Measurements from ENCODE around the gene MTHFD1L.
A peak's percentile ranks its signal among the peaks of the same experiment; 100 is the strongest.

Gene MTHFD1L

DNA sequence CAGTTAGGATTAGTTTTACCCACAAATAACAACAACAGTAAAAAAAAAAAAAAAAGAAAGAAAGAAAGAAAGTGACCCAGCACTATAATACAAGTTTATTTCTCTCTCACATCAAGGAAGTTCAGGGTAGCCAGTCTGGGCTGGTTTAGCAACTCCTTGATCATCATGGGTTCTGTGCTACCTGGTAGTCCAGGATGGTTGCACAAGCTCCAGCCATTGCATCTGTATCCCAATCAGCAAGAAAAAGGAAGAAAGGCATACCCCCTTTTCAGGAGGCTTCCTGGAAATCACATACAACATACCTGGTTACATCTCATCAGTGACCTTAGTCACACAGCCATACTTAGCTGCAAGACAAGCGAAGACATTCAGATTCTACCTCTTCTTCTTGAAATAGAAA lies 128.5 kb downstream of the MTHFD1L start:
- DNase-seq, result no peak

DNA sequence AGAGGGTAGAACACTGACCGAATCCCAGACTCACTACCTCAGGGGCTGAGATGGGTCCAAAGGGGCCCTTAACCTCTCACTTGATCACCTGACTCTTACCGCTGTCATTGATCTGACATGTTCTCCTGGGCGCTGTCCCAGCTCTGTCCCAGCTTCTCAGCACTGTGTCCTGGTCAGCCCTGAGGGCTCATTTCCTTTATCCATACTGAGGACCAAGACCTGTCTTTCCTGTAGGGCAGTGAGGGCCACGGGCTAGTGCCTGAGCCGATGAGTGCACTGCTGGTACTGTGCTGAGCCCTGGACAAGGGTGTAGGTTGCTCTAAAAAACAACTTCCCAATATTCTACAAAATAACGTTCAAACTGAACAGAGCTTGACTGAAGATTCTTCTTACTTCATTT lies 131.5 kb downstream of the MTHFD1L start:
- no peak for DNase-seq

DNA sequence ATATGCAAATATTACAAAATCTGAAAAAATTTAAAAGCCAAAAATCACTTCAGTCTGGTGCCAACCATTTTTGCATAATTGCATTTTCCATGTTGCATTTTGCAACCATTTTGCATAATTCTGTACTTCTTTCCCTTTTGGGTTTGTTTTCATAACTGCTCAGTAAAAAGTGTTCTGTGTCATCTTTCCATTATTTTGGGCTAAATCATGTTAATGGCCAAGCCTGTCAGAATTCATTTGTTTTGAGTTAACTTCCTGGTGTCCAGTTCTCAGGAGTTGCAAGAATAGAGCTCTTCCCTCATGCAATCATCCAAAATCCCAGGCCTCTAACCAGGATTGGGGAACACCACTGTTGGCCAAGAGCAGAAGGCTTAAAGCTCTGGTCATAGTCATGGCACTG lies 133.6 kb downstream of the MTHFD1L start:
- no peak for DNase-seq

GRCh38 chr6:150999576-150999975 lies 134.1 kb downstream of the MTHFD1L start:
- DNase-seq, result no peak

DNA sequence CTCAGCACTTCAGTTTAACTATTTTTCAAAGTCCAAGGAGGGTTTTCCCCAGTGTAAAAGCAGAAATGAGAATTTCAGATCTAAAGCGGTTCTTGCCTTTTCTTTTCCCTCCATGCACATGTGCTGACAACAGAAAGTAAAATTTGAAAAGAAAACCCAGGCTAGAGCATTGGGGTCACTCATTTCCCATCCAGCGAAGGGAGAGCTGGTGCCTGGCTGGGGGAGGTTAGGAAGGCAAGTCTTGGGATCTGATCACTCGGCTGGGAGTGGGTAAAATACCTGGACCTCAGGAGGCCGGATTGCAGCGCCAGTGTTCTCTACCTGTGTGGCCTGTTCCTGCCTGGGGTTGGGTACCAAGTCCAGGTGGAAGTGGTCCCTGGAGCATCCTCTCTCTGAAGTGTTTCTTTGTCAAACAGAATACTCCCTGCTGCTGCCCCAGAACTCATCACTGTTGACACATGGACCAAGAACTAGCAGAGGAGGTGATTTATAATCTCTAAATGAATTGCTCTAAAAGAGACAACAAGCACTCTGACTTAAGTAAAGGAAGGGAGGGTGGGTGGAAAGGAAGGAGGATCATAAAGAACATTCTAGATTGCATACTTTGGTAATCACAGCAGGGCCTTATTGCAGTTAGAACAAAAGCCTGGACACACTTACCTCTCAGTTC lies 136.0 kb downstream of the MTHFD1L start:
- no peak for DNase-seq

- no peak for DNase-seq
Observed at GRCh38 chr6:151002057-151002450, 136.6 kb downstream of the MTHFD1L start.

DNA sequence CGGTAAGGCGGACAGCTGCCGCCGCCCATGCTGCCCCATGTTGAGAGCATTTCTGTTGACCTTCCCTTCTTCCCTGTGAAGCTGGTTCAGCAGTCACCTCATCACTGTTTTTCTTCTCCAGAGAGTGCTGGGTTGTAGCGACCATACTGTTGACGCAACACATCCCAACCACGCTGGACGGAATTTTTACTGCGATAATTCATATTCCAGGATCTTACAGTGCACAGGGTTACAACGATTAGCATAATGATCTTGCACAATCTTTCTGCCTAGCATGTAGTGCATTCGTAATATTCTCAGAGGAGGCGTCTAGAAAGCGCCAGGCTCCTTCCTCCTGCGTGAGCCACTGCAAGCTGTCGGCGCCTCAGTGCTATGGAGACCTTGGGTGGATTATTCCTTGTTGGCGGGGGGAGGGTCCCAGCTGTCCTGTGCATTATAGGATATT lies 137.0 kb downstream of the MTHFD1L start:
- DNase-seq, result no peak

- no peak for DNase-seq
Observed at GRCh38 chr6:151004383-151005024, 139.0 kb downstream of the MTHFD1L start.

GRCh38 chr6:151005164-151005563 lies 139.7 kb downstream of the MTHFD1L start:
- DNase-seq, result no peak

DNA sequence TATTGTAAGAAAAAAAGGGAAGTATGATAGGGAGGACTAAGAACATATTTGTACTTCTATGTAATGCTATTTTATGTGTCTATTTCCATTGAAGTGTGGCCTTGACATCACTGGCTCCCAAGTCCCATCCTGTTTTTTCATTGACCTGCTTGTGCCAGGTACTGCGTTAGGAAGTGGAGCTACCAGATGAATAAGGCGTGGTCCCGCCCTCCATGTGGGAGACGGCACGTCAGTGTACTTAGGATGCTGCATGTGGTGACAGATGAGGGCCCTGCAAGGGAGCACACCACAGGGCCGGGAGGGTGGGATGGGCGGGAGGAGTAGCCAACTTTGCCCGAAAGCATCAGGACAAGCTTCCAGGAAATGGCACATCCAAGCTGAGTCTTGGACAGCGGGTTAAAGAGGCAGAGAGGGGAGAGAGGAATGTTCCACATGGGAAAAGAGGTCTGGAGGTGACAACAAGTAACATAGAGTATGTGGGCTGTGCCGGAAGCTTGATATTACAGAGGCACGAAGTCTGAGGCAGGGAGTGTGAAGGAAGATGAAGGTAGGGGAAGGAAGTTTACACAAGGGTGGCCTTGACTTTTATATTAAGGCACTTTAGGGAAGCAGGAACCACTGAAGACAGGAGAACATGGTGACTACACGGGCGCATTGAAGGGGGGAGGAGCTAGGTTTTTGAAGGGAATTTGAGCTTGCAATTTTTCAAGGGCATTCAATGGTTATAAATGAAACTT lies 140.6 kb downstream of the MTHFD1L start:
- DNase-seq, result no peak

- DNase-seq, result no peak
Observed at GRCh38 chr6:151007076-151007475, 141.6 kb downstream of the MTHFD1L start.

GRCh38 chr6:151007922-151008321 lies 142.4 kb downstream of the MTHFD1L start:
- DNase-seq, result no peak

- DNase-seq, result no peak
Observed at GRCh38 chr6:151008425-151008824, 142.9 kb downstream of the MTHFD1L start.

DNA sequence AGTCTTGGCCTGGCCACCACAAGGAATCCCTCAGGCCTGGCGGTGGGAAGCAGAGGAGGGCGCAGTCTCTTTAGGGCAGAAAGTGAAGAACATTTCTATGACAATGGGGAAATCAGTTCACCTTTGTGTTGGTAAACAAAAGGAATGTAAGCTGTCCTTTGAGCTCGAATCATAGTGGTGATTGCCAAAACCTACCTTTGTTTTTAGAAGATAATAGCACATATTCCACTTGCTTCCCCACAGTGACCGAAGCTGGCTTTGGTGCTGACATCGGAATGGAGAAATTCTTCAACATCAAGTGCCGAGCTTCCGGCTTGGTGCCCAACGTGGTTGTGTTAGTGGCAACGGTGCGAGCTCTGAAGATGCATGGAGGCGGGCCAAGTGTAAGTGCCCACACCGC lies 144.1 kb downstream of the MTHFD1L start:
- no peak for DNase-seq

DNA sequence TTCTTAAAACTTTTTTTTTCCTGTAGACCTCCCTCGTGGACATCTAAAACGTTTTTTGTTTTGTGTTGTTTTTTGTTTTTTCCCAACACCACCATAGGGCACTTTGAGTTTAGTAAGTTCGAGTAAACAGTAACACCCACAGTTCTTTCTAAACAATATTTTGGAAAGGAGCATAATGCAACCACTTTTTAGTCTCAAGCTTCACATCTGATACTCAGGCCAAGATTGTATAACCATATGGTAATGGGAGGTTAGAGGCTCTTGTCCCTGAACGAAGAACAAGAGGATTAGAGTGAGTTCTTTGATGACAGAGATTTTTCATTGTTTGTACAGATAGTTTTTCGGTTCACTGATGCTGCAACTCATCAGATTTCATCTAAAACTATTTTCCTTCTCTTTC lies 144.6 kb downstream of the MTHFD1L start:
- DNase-seq, result no peak

- no peak for DNase-seq
Observed at GRCh38 chr6:151012321-151013294, 147.1 kb downstream of the MTHFD1L start.

- DNase-seq, result peak; percentile 73
Observed at GRCh38 chr6:151014404-151015100, 149.1 kb downstream of the MTHFD1L start.

DNA sequence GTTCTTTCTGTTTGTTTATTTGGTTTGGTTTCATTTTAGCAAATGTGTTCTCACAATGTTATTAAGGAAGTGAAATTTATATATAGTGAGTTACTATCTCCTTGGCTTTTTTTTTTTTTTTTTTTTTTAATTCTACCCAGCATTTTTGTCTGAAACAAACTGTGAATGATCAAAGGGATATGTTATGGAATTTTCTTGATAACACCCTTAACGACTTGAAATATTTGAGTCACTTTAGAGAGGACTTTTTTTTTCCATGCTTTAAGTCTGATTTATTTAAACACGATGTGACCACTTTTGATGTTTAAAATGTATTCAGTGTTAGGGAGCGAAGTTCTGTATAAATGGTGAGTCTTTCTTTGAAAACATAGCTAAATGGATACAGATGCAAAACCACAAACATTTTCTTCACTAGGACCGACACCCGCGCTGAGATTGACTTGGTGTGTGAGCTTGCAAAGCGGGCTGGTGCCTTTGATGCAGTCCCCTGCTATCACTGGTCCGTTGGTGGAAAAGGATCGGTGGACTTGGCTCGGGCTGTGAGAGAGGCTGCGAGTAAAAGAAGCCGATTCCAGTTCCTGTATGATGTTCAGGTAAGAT lies 149.7 kb downstream of the MTHFD1L start:
- no peak for DNase-seq

- DNase-seq, result no peak
Observed at GRCh38 chr6:151016107-151016506, 150.6 kb downstream of the MTHFD1L start.

GRCh38 chr6:151018046-151018445 lies 152.5 kb downstream of the MTHFD1L start:
- no peak for DNase-seq

GRCh38 chr6:151018911-151019782 lies 153.6 kb downstream of the MTHFD1L start:
- DNase-seq, result no peak

Data from activated CD8-positive, alpha-beta memory T cell treated with anti-CD3 and anti-CD28 coated beads, Interleukin-2, amount 50 U/mL, for 48 hours (primary cell).